Inflammatory macrophage (primary cell): ENCODE results near the gene NFIC.
A peak's percentile ranks its signal among the peaks of the same experiment; 100 is the strongest.

ENCODE experiments used
- DNase-seq, 2 donors: peaks; one replicate each; pipeline ENCODE4 v3.0.0-alpha.2; 2020 to 2022

NFIC gene

GRCh38 chr19:3470500-3471128 is 104.2 kb downstream of the NFIC start:
- no peak for DNase-seq

- DNase-seq: peak in 1 of 2 donors; percentile 27
Measured at GRCh38 chr19:3471954-3472655, 105.7 kb downstream of the NFIC start.

GRCh38 chr19:3474010-3474409 is 107.6 kb downstream of the NFIC start:
- no peak for DNase-seq

GRCh38 chr19:3474614-3475013 is 108.2 kb downstream of the NFIC start:
- no peak for DNase-seq

GRCh38 chr19:3475449-3475848 is 109.1 kb downstream of the NFIC start:
- no peak for DNase-seq

GRCh38 chr19:3476830-3477229 is 110.4 kb downstream of the NFIC start:
- DNase-seq: no peak

GRCh38 chr19:3477506-3477905 is 111.1 kb downstream of the NFIC start:
- no peak for DNase-seq

- DNase-seq: no peak
Measured at GRCh38 chr19:3477951-3478350, 111.6 kb downstream of the NFIC start.

GRCh38 chr19:3478409-3479176 is 112.2 kb downstream of the NFIC start:
- DNase-seq: peak in 1 of 2 donors; percentile 6

GRCh38 chr19:3479177-3479833 is 112.9 kb downstream of the NFIC start:
- peak; percentile 60 to 65 for DNase-seq

- no peak for DNase-seq
Measured at GRCh38 chr19:3479834-3480215, 113.4 kb downstream of the NFIC start.

GRCh38 chr19:3480383-3481091 is 114.2 kb downstream of the NFIC start, which contains the start of gene SMIM24:
SMIM24 (minus strand) TSS chr19:3480525; CDS start chr19:3480463, 62 bp downstream.
- DNase-seq: no peak

- DNase-seq: no peak
Measured at GRCh38 chr19:3481241-3482090, 115.1 kb downstream of the NFIC start.

GRCh38 chr19:3482507-3483225 is 116.3 kb downstream of the NFIC start:
- no peak for DNase-seq

- no peak for DNase-seq
Measured at GRCh38 chr19:3483226-3483628, 116.8 kb downstream of the NFIC start, which contains the start of gene SMIM44. SMIM44 (minus strand) TSS chr19:3483441; CDS start chr19:3483403, 38 bp downstream.

- DNase-seq: no peak
Measured at GRCh38 chr19:3491396-3492119, 125.2 kb downstream of the NFIC start.

GRCh38 chr19:3492131-3492839 is 125.9 kb downstream of the NFIC start:
- no peak for DNase-seq

- no peak for DNase-seq
Measured at GRCh38 chr19:3492919-3493318, 126.5 kb downstream of the NFIC start.

- no peak for DNase-seq
Measured at GRCh38 chr19:3493651-3494050, 127.3 kb downstream of the NFIC start.
